ENCODE measurements around the gene LIN28A.
"Not testable (repeated sequence)": the region's sequence is repeated elsewhere in the genome, so short reads cannot be mapped to it uniquely, and the experiment has no call there.

The LIN28A gene

GRCh38 chr1:26373281-26373680 lies 37.3 kb upstream of the LIN28A start:
- Histone ChIP-seq H2AK5ac (ENCODE audit: low read depth, low read length) (no peak overlapping the region), H3K9ac (ENCODE audit: low read depth, low read length, poor library complexity) (no peak overlapping the region), H4K91ac (ENCODE audit: low read depth, low read length, poor library complexity) (no peak overlapping the region), H2BK5ac (ENCODE audit: low read length) (no peak overlapping the region), H3K18ac (ENCODE audit: low read length) (no peak overlapping the region), H3K4ac (ENCODE audit: low read length) (no peak overlapping the region), H3K4me3 (ENCODE audit: low read length in 2 of 2) (no peak overlapping the region), H3K4me1 (ENCODE audit: control insufficient read depth in 2 of 2, insufficient read depth in 1 of 2, low read depth in 1 of 2, low read length in 2 of 2) (peaks cover 0 to 1% of the 10 kb centered on the region in 2 donors), H3K23ac (ENCODE audit: low read depth, low read length, poor library complexity) (no peak overlapping the region), H2AFZ (ENCODE audit: low read length) (no peak overlapping the region), H3K36me3 (replicated peaks in 1 of 2; ENCODE audit: control insufficient read depth in 2 of 2, insufficient read depth in 2 of 2, low read length in 2 of 2) (no peaks in the 10 kb centered on the region), H3K14ac (ENCODE audit: low read length) (no peak overlapping the region), H3K4me2 (ENCODE audit: insufficient read depth, low read length, poor library complexity, severe bottlenecking) (no peak overlapping the region), H4K8ac (ENCODE audit: low read depth, low read length) (no peak overlapping the region), H3K27me3 (ENCODE audit: control insufficient read depth in 3 of 3, insufficient read depth in 3 of 3, low read depth in 1 of 3, low read length in 3 of 3) (peaks cover 0 to 6% (median 0%) of the 10 kb centered on the region in 3 experiments), H2BK15ac (ENCODE audit: low read length) (no peak overlapping the region), H3K27ac (replicated peaks; ENCODE audit: low read length) (no peak overlapping the region), H3K79me1 (ENCODE audit: low read depth, low read length) (no peaks in the 10 kb centered on the region), H2BK12ac (ENCODE audit: low read length) (no peak overlapping the region), H2BK120ac (ENCODE audit: low read depth, low read length) (no peak overlapping the region), H3K9me3 (replicated peaks in 1 of 2; ENCODE audit: control insufficient read depth in 2 of 2, insufficient read depth in 1 of 2, low read depth in 1 of 2, low read length in 2 of 2) (peaks cover 3 to 7% of the 10 kb centered on the region in 2 donors)
- no CpG with 5 or more reads among the region's 4 CpGs for WGBS, 2 donors (ENCODE audit: extremely low coverage in 2 of 2, insufficient read length in 2 of 2, insufficient replicate concordance in 1 of 2)
- no peak for DNase-seq (ENCODE audit: low spot score)

GRCh38 chr1:26373789-26374188 lies 36.8 kb upstream of the LIN28A start:
- Histone ChIP-seq H4K91ac (ENCODE audit: low read depth, low read length, poor library complexity) (no peak overlapping the region), H3K9ac (ENCODE audit: low read depth, low read length, poor library complexity) (no peak overlapping the region), H3K27me3 (ENCODE audit: control insufficient read depth in 3 of 3, insufficient read depth in 3 of 3, low read depth in 1 of 3, low read length in 3 of 3) (peaks cover 0 to 6% (median 0%) of the 10 kb centered on the region in 3 experiments), H4K8ac (ENCODE audit: low read depth, low read length) (no peak overlapping the region), H3K79me1 (ENCODE audit: low read depth, low read length) (no peaks in the 10 kb centered on the region), H3K4me2 (ENCODE audit: insufficient read depth, low read length, poor library complexity, severe bottlenecking) (no peak overlapping the region), H2AK5ac (ENCODE audit: low read depth, low read length) (no peak overlapping the region), H2AFZ (ENCODE audit: low read length) (peak overlapping the region; percentile 16), H3K9me3 (replicated peaks in 1 of 2; ENCODE audit: control insufficient read depth in 2 of 2, insufficient read depth in 1 of 2, low read depth in 1 of 2, low read length in 2 of 2) (peaks cover 3 to 7% of the 10 kb centered on the region in 2 donors), H3K4me3 (ENCODE audit: low read length in 2 of 2) (no peak overlapping the region), H2BK12ac (ENCODE audit: low read length) (no peak overlapping the region), H2BK5ac (ENCODE audit: low read length) (no peak overlapping the region), H3K4me1 (ENCODE audit: control insufficient read depth in 2 of 2, insufficient read depth in 1 of 2, low read depth in 1 of 2, low read length in 2 of 2) (peaks cover 0 to 1% of the 10 kb centered on the region in 2 donors), H3K14ac (ENCODE audit: low read length) (no peak overlapping the region), H3K36me3 (replicated peaks in 1 of 2; ENCODE audit: control insufficient read depth in 2 of 2, insufficient read depth in 2 of 2, low read length in 2 of 2) (no peaks in the 10 kb centered on the region), H3K27ac (replicated peaks; ENCODE audit: low read length) (no peak overlapping the region), H3K4ac (ENCODE audit: low read length) (no peak overlapping the region), H2BK15ac (ENCODE audit: low read length) (no peak overlapping the region), H3K18ac (ENCODE audit: low read length) (no peak overlapping the region), H3K23ac (ENCODE audit: low read depth, low read length, poor library complexity) (no peak overlapping the region), H2BK120ac (ENCODE audit: low read depth, low read length) (no peak overlapping the region)
- no CpG with 5 or more reads among the region's 2 CpGs for WGBS, 2 donors (ENCODE audit: extremely low coverage in 2 of 2, insufficient read length in 2 of 2, insufficient replicate concordance in 1 of 2)
- no peak for DNase-seq (ENCODE audit: low spot score)

- H3K9me3 ChIP-seq (replicated peaks in 1 of 2; ENCODE audit: control insufficient read depth in 2 of 2, insufficient read depth in 1 of 2, low read depth in 1 of 2, low read length in 2 of 2); H3K9ac ChIP-seq (ENCODE audit: low read depth, low read length, poor library complexity); H4K91ac ChIP-seq (ENCODE audit: low read depth, low read length, poor library complexity); H2BK120ac ChIP-seq (ENCODE audit: low read depth, low read length); H2BK5ac ChIP-seq (ENCODE audit: low read length); H3K18ac ChIP-seq (ENCODE audit: low read length); H3K36me3 ChIP-seq (replicated peaks in 1 of 2; ENCODE audit: control insufficient read depth in 2 of 2, insufficient read depth in 2 of 2, low read length in 2 of 2); H3K27ac ChIP-seq (replicated peaks; ENCODE audit: low read length); H3K4me2 ChIP-seq (ENCODE audit: insufficient read depth, low read length, poor library complexity, severe bottlenecking); H3K4ac ChIP-seq (ENCODE audit: low read length); H3K23ac ChIP-seq (ENCODE audit: low read depth, low read length, poor library complexity); H3K79me1 ChIP-seq (ENCODE audit: low read depth, low read length); H3K27me3 ChIP-seq (ENCODE audit: control insufficient read depth in 3 of 3, insufficient read depth in 3 of 3, low read depth in 1 of 3, low read length in 3 of 3); H3K4me1 ChIP-seq (ENCODE audit: control insufficient read depth in 2 of 2, insufficient read depth in 1 of 2, low read depth in 1 of 2, low read length in 2 of 2); H2BK12ac ChIP-seq (ENCODE audit: low read length); H3K14ac ChIP-seq (ENCODE audit: low read length); H3K4me3 ChIP-seq (ENCODE audit: low read length in 2 of 2); H2BK15ac ChIP-seq (ENCODE audit: low read length); DNase-seq (ENCODE audit: low spot score); H4K8ac ChIP-seq (ENCODE audit: low read depth, low read length): not testable (repeated sequence)
- peak overlapping the region; percentile 15 for H2AK5ac ChIP-seq (ENCODE audit: low read depth, low read length)
- no CpG with 5 or more reads among the region's 2 CpGs for WGBS, 2 donors (ENCODE audit: extremely low coverage in 2 of 2, insufficient read length in 2 of 2, insufficient replicate concordance in 1 of 2)
- H2AFZ ChIP-seq (ENCODE audit: low read length), result peak overlapping the region; percentile 16
These were observed 36.3 kb upstream of the LIN28A start for GRCh38 chr1:26374361-26374760.

- no peak overlapping the region for H2AFZ ChIP-seq (ENCODE audit: low read length)
- H3K4me3 ChIP-seq (ENCODE audit: low read length in 2 of 2), result no peak overlapping the region
- no peak overlapping the region for H3K14ac ChIP-seq (ENCODE audit: low read length)
- H3K9me3 ChIP-seq (replicated peaks in 1 of 2; ENCODE audit: control insufficient read depth in 2 of 2, insufficient read depth in 1 of 2, low read depth in 1 of 2, low read length in 2 of 2), result peaks cover 3 to 7% of the 10 kb centered on the region in 2 donors
- no peak overlapping the region for H3K27ac ChIP-seq (replicated peaks; ENCODE audit: low read length)
- H3K27me3 ChIP-seq (ENCODE audit: control insufficient read depth in 3 of 3, insufficient read depth in 3 of 3, low read depth in 1 of 3, low read length in 3 of 3), result peaks cover 0 to 6% (median 0%) of the 10 kb centered on the region in 3 experiments
- no peak for DNase-seq (ENCODE audit: low spot score)
- H3K9ac ChIP-seq (ENCODE audit: low read depth, low read length, poor library complexity), result no peak overlapping the region
- H2AK5ac ChIP-seq (ENCODE audit: low read depth, low read length), result no peak overlapping the region
- no peak overlapping the region for H4K8ac ChIP-seq (ENCODE audit: low read depth, low read length)
- H3K36me3 ChIP-seq (replicated peaks in 1 of 2; ENCODE audit: control insufficient read depth in 2 of 2, insufficient read depth in 2 of 2, low read length in 2 of 2), result no peaks in the 10 kb centered on the region
- no peak overlapping the region for H2BK120ac ChIP-seq (ENCODE audit: low read depth, low read length)
- WGBS, 2 donors (ENCODE audit: extremely low coverage in 2 of 2, insufficient read length in 2 of 2, insufficient replicate concordance in 1 of 2), result no CpG with 5 or more reads among the region's 6 CpGs
- H3K23ac ChIP-seq (ENCODE audit: low read depth, low read length, poor library complexity), result no peak overlapping the region
- no peak overlapping the region for H3K4ac ChIP-seq (ENCODE audit: low read length)
- H3K18ac ChIP-seq (ENCODE audit: low read length), result no peak overlapping the region
- H2BK15ac ChIP-seq (ENCODE audit: low read length), result no peak overlapping the region
- no peak overlapping the region for H2BK5ac ChIP-seq (ENCODE audit: low read length)
- H3K4me1 ChIP-seq (ENCODE audit: control insufficient read depth in 2 of 2, insufficient read depth in 1 of 2, low read depth in 1 of 2, low read length in 2 of 2), result peaks cover 0 to 1% of the 10 kb centered on the region in 2 donors
- no peak overlapping the region for H2BK12ac ChIP-seq (ENCODE audit: low read length)
- no peak overlapping the region for H3K4me2 ChIP-seq (ENCODE audit: insufficient read depth, low read length, poor library complexity, severe bottlenecking)
- H4K91ac ChIP-seq (ENCODE audit: low read depth, low read length, poor library complexity), result no peak overlapping the region
- H3K79me1 ChIP-seq (ENCODE audit: low read depth, low read length), result no peaks in the 10 kb centered on the region
These were observed 35.5 kb upstream of the LIN28A start for GRCh38 chr1:26375081-26375480.

Data from neuronal stem cell (in vitro differentiated cells).